Panc1 (cell line): ENCODE data around the gene EFCAB3. TPM values are rescaled to one million over a fixed set of nuclear protein-coding genes. Genes with fewer than 3 reads are reported as not detected.

Source experiments
- ATAC-seq: fragments of 200-7000 bp; cut with Tn5 transposase; 2 replicates; pipeline ENCODE4 v1.9.1; 2020; ENCODE audit warnings: mild to moderate bottlenecking, moderate library complexity
- Bru-seq: library from RNA; stranded (reverse); fragments of 400-500 nt; gene quantifications from one replicate; lab custom pipeline; 2021; lab: Mats Ljungman, UMichigan
- BruChase-seq, 2 experiments: library from RNA; stranded (reverse); fragments of 400-500 nt; gene quantifications; one replicate each; lab custom pipeline; 2021; lab: Mats Ljungman, UMichigan
- BruUV-seq: library from RNA; stranded (reverse); fragments of 400-500 nt; replicated peaks from 2 replicates; lab custom pipeline; 2021; lab: Mats Ljungman, UMichigan
- CTCF ChIA-PET: fragments of 300-600 bp; sonication (Branson Sonifier 250); formaldehyde crosslinking; loops from one replicate; lab custom pipeline; 2022; ENCODE audit warnings: antibody characterized with exemption; lab: Charles Lee
- POLR2A ChIA-PET: fragments of 300-600 bp; sonication (Branson Sonifier 250); formaldehyde crosslinking; loops from one replicate; lab custom pipeline; 2022; ENCODE audit warnings: antibody characterized with exemption; lab: Charles Lee
- DNase-seq: peaks from one replicate; pipeline ENCODE4 v3.0.0-alpha.2; 2010; ENCODE audit warnings: low read depth, low spot score
- H3K27ac ChIP-seq: 2 replicates; pipeline ENCODE4 v1.5.1; 2011; ENCODE audit warnings: mild to moderate bottlenecking, low read length, inconsistent platforms
- H3K27me3 ChIP-seq: fragments of 200-500 bp; sonication (Bioruptor generic); 2 replicates; pipeline ENCODE4 v1.6.0; 2014; ENCODE audit warnings: low read length, inconsistent platforms; ENCODE audit not compliant: control insufficient read depth, insufficient read depth
- H3K36me3 ChIP-seq: fragments of 200-500 bp; sonication (Bioruptor generic); 2 replicates; pipeline ENCODE4 v1.5.1; 2014; ENCODE audit warnings: inconsistent platforms, mild to moderate bottlenecking, low read length, moderate library complexity; ENCODE audit not compliant: control insufficient read depth, insufficient read depth
- H3K4me1 ChIP-seq: 2 replicates; pipeline ENCODE4 v1.5.1; 2011; ENCODE audit warnings: inconsistent platforms, mild to moderate bottlenecking, low read length, moderate library complexity; ENCODE audit not compliant: control insufficient read depth, insufficient read depth
- H3K4me3 ChIP-seq, 2 experiments: 2 replicates each; pipeline ENCODE4 v1.5.1; 2011 to 2012; ENCODE audit warnings: low read depth in 2 of 2, low read length in 2 of 2, mild to moderate bottlenecking in 2 of 2, inconsistent platforms in 1 of 2, moderate library complexity in 1 of 2
- H3K9me3 ChIP-seq: fragments of 200-500 bp; sonication (Bioruptor generic); 2 replicates; pipeline ENCODE4 v1.5.1; 2014; ENCODE audit warnings: low read depth, mild to moderate bottlenecking, inconsistent platforms, low read length, moderate library complexity; ENCODE audit not compliant: control insufficient read depth, insufficient read depth
- POLR2AphosphoS5 ChIP-seq: IDR thresholded peaks from 2 replicates; pipeline ENCODE4 v1.6.1; 2012; ENCODE audit warnings: mild to moderate bottlenecking, low read depth, low read length, moderate library complexity
- SIN3A ChIP-seq: IDR thresholded peaks from 2 replicates; pipeline ENCODE4 v1.6.1; 2012; ENCODE audit warnings: low read depth, mild to moderate bottlenecking, low read length, moderate library complexity, borderline replicate concordance; ENCODE audit not compliant: insufficient read depth
- TCF7L2 ChIP-seq: IDR thresholded peaks from 2 replicates; pipeline ENCODE4 v1.6.1; 2011; ENCODE audit warnings: mild to moderate bottlenecking, low read depth, low read length, inconsistent platforms
- in situ Hi-C: cut with HindIII; loops from 2 replicates; pipeline ENCODE4 v1.10.0; 2016; ENCODE audit warnings: low sequenced_read_pairs, low pct_unique_long_range_greater_than_20kb
- intact Hi-C: fragments of 100-400 bp; cut with micrococcal nuclease; formaldehyde crosslinking; loops from one replicate; pipeline ENCODE4 v1.10.0; 2022; ENCODE audit not compliant: unreplicated experiment
- long read RNA-seq: library from polyadenylated mRNA; unstranded; transcript quantifications from one replicate; pipeline ENCODE4 v2.0.0, GENCODE V29; 2021; ENCODE audit not compliant: unreplicated experiment
- polyA plus RNA-seq: library from polyadenylated mRNA; unstranded; fragments of >200 nt; gene quantifications from one replicate; pipeline ENCODE4 v1.2.1, GENCODE V29; 2012; ENCODE audit warnings: missing spikeins; ENCODE audit not compliant: insufficient read length
- total RNA-seq: library from RNA; stranded (reverse); gene quantifications from one replicate; pipeline ENCODE4 v1.2.1, GENCODE V29; 2021; ENCODE audit not compliant: unreplicated experiment
- TF ChIP-seq, protein P1 (sequence below), 2 experiments: IDR thresholded peaks; 2 replicates each; pipeline ENCODE4 v1.6.1; 2011 to 2012; ENCODE audit warnings: low read depth in 2 of 2, control low read depth in 1 of 2, low read length in 1 of 2, mild to moderate bottlenecking in 1 of 2, moderate library complexity in 1 of 2; ENCODE audit not compliant: insufficient read depth in 1 of 2
- TF ChIP-seq, protein P2 (sequence below): fragments of 450-650 bp; IDR thresholded peaks from 2 replicates; pipeline ENCODE4 v1.5.1; 2017; ENCODE audit warnings: mild to moderate bottlenecking

Gene EFCAB3
- total RNA-seq (not detected), Bru-seq, nascent RNA (percentile 2 among the genes with signal in this experiment), BruChase-seq, experiment 1, labeled RNA remaining after a 2-hour chase (not detected), BruChase-seq, experiment 2, labeled RNA remaining after a 6-hour chase (not detected)
- not detected for polyA plus RNA-seq
- long read RNA-seq, result 0 reads

DNA sequence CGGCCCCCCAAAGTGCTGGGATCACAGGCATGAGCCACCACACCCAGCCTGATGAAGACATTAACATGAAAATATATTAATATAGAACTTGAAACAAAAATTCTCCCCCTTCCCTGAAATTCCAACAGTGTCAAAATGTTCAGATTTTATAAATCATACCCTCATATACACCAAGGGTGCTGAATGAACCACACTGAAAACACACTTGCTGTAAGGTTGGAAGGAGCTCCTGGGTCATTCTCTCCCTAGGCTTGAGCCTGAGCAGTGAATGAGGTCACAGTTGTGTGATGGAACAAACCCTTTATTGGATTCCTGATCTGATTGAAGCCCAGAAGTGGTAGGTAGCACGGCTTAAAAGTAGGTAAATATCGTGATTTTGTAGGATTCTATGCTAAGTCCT is at the start of gene EFCAB3:
TSS of gene EFCAB3 (plus strand) at position 301 of the 400 bp plus-strand sequence. CDS start 2,427 bp downstream, outside the sequence.
- TF ChIP-seq TCF7L2 (no peak), SIN3A (no peak), POLR2AphosphoS5 (no peak)
- TF ChIP-seq, protein P1, sequence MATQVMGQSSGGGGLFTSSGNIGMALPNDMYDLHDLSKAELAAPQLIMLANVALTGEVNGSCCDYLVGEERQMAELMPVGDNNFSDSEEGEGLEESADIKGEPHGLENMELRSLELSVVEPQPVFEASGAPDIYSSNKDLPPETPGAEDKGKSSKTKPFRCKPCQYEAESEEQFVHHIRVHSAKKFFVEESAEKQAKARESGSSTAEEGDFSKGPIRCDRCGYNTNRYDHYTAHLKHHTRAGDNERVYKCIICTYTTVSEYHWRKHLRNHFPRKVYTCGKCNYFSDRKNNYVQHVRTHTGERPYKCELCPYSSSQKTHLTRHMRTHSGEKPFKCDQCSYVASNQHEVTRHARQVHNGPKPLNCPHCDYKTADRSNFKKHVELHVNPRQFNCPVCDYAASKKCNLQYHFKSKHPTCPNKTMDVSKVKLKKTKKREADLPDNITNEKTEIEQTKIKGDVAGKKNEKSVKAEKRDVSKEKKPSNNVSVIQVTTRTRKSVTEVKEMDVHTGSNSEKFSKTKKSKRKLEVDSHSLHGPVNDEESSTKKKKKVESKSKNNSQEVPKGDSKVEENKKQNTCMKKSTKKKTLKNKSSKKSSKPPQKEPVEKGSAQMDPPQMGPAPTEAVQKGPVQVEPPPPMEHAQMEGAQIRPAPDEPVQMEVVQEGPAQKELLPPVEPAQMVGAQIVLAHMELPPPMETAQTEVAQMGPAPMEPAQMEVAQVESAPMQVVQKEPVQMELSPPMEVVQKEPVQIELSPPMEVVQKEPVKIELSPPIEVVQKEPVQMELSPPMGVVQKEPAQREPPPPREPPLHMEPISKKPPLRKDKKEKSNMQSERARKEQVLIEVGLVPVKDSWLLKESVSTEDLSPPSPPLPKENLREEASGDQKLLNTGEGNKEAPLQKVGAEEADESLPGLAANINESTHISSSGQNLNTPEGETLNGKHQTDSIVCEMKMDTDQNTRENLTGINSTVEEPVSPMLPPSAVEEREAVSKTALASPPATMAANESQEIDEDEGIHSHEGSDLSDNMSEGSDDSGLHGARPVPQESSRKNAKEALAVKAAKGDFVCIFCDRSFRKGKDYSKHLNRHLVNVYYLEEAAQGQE (IDR thresholded peaks at IDR 0.05; ENCODE audit: insufficient read depth in 1 of 2, low read depth in 2 of 2, low read length in 1 of 2), result no peak
- TF ChIP-seq, protein P2, sequence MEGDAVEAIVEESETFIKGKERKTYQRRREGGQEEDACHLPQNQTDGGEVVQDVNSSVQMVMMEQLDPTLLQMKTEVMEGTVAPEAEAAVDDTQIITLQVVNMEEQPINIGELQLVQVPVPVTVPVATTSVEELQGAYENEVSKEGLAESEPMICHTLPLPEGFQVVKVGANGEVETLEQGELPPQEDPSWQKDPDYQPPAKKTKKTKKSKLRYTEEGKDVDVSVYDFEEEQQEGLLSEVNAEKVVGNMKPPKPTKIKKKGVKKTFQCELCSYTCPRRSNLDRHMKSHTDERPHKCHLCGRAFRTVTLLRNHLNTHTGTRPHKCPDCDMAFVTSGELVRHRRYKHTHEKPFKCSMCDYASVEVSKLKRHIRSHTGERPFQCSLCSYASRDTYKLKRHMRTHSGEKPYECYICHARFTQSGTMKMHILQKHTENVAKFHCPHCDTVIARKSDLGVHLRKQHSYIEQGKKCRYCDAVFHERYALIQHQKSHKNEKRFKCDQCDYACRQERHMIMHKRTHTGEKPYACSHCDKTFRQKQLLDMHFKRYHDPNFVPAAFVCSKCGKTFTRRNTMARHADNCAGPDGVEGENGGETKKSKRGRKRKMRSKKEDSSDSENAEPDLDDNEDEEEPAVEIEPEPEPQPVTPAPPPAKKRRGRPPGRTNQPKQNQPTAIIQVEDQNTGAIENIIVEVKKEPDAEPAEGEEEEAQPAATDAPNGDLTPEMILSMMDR, result no peak
- intact Hi-C loops (no loop called here), in situ Hi-C loops (no loop called here)
- peaks cover 41% of the 10 kb centered on the region for H3K27me3 ChIP-seq
- no peaks in the 10 kb centered on the region for H3K4me1 ChIP-seq
- CTCF ChIA-PET, result no interaction called here
- BruUV-seq, result no TSS peak
- ATAC-seq (no peak), DNase-seq (no peak)
- no peaks in the 10 kb centered on the region for H3K36me3 ChIP-seq
- POLR2A ChIA-PET, result no interaction called here
- H3K27ac ChIP-seq, result no peak within 1 kb of the TSS
- no peaks in the 10 kb centered on the region for H3K9me3 ChIP-seq
- no peak within 1 kb of the TSS for H3K4me3 ChIP-seq

DNA sequence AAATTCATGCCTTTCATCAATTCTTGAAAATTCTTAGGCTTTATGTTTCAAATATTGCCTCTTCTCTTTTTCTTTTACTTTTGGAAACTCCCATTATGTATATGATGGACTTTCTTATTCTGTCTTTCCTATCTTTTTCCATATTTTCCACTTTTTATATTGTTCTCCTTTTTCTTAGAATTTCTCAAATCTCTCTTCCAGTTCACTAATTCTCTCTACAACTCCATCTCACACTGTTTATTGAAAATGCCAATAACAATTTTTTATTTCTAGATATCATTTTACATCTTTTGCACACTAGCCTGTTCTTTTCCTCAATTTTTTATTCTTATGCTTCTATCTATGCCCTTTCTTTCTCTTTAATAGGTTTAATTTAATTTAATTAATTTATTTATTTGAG is 43.8 kb upstream of the EFCAB3 start:
- in situ Hi-C loops, result no loop called here
- intact Hi-C loops, result no loop called here
- DNase-seq, result no peak
- no peaks in the 10 kb centered on the region for H3K36me3 ChIP-seq
- H3K4me3 ChIP-seq, result no peak overlapping the region
- ATAC-seq, result no peak
- ChIA-PET CTCF (no interaction called here), POLR2A (no interaction called here)
- no peaks in the 10 kb centered on the region for H3K4me1 ChIP-seq
- H3K9me3 ChIP-seq, result 0 out of 2 replicates have a peak, but pooled peaks cover 4% of the 10 kb centered on the region
- no peak overlapping the region for H3K27ac ChIP-seq
- TF ChIP-seq, protein P1 (IDR thresholded peaks at IDR 0.05; ENCODE audit: insufficient read depth in 1 of 2, low read depth in 2 of 2, low read length in 1 of 2), result no peak
- no peak for TF ChIP-seq TCF7L2
- TF ChIP-seq POLR2AphosphoS5, result no peak
- TF ChIP-seq, protein P2, result no peak
- no peak for TF ChIP-seq SIN3A
- H3K27me3 ChIP-seq, result peaks cover 2% of the 10 kb centered on the region; the same call in 1 of the 2 replicates
- BruUV-seq, result no TSS peak
